Fibroblast of mammary gland (primary cell): Measurements from ENCODE around the gene ATP6V0C.

ENCODE experiments used
- DNase-seq: peaks from one replicate; pipeline ENCODE4 v3.0.0-alpha.2; 2010; ENCODE audit warnings: low read depth
- H3K4me3 ChIP-seq: 2 replicates; pipeline ENCODE4 v1.5.1; 2011; ENCODE audit warnings: low read depth, mild to moderate bottlenecking, low read length, moderate library complexity; ENCODE audit not compliant: control insufficient read depth
- TF ChIP-seq, protein P1 (sequence below): conservative IDR thresholded peaks from 2 replicates; pipeline ENCODE4 v1.5.1; 2011; ENCODE audit warnings: low read depth, low read length, inconsistent platforms; ENCODE audit not compliant: control insufficient read depth, insufficient read depth

Gene ATP6V0C

GRCh38 chr16:2498531-2499253, 15.1 kb upstream of the ATP6V0C start:
- DNase-seq, result no peak
- no peak overlapping the region for H3K4me3 ChIP-seq
- TF ChIP-seq, protein P1, sequence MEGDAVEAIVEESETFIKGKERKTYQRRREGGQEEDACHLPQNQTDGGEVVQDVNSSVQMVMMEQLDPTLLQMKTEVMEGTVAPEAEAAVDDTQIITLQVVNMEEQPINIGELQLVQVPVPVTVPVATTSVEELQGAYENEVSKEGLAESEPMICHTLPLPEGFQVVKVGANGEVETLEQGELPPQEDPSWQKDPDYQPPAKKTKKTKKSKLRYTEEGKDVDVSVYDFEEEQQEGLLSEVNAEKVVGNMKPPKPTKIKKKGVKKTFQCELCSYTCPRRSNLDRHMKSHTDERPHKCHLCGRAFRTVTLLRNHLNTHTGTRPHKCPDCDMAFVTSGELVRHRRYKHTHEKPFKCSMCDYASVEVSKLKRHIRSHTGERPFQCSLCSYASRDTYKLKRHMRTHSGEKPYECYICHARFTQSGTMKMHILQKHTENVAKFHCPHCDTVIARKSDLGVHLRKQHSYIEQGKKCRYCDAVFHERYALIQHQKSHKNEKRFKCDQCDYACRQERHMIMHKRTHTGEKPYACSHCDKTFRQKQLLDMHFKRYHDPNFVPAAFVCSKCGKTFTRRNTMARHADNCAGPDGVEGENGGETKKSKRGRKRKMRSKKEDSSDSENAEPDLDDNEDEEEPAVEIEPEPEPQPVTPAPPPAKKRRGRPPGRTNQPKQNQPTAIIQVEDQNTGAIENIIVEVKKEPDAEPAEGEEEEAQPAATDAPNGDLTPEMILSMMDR, result no peak

DNA sequence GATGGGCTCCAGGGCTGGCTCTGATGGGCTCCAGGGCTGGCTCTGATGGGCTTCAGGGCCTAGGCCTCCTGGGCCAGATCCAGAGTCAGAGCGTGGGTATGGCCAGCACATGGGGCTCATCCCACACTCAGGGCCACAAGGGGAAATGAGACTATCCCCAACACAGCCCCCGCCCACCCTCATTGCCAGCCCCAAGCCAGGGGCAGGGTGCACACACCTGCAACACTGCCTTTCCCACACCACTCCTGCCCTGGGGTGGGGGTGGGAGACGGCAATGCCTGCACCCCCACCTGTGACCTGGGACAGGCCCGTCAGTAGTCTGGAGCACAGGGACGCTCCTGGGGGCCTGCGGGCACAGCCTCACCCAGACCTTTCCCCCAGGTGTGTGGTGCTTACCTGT, 14.3 kb upstream of the ATP6V0C start:
- TF ChIP-seq, protein P1, result no peak
- H3K4me3 ChIP-seq, result no peak overlapping the region
- no peak for DNase-seq

DNA sequence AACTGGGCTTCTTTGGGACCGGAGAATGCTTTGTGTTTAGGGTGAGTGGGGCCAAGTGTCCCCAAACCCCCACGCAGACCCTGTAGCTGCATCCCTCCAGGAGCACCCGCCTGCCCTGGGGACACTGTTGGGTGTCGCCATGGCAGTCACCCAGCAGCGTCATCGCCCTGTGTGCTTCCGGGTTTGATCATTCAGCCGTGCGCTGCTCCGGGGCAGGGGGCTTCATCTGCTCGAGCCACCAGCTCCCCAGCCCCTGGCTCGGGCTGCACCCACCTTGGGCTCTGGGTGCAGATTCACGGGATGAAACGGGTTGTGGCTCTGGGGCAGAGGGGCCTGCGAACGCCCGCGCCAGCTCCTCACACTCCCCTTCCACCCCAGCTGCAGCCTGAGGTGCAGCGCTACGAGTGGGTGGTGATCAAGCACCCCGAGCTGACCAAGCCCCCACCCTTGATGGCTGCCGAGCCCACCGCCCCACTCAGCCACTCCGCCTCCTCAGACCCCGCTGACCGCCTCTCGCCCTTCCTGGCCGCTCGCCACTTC, 13.8 kb upstream of the ATP6V0C start:
- TF ChIP-seq, protein P1, result no peak
- no peak overlapping the region for H3K4me3 ChIP-seq
- no peak for DNase-seq

DNA sequence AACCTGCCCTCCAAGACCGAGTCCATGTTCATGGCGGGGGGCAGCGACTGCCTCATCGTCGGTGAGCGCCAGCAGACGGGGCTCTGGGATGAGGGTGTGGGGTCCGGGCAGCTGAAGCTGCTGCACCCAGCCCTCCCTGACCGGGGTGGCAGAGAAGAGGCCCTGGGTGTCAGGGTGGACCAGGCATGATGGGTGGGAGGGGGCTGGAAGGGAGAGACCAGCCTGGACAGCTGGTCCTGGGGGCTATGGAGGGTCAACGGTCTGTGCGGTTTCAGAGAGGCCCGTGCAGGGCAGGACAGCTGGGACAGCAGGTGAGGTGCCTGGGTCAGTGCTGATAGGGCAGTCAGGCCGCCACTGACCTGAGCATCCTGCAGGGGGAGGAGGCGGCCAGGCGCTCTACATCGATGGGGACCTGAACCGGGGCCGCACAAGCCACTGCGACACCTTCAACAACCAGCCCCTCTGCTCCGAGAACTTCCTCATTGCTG, 13.3 kb upstream of the ATP6V0C start:
- TF ChIP-seq, protein P1, result peak; percentile 4
- DNase-seq, result no peak
- no peak overlapping the region for H3K4me3 ChIP-seq

DNA sequence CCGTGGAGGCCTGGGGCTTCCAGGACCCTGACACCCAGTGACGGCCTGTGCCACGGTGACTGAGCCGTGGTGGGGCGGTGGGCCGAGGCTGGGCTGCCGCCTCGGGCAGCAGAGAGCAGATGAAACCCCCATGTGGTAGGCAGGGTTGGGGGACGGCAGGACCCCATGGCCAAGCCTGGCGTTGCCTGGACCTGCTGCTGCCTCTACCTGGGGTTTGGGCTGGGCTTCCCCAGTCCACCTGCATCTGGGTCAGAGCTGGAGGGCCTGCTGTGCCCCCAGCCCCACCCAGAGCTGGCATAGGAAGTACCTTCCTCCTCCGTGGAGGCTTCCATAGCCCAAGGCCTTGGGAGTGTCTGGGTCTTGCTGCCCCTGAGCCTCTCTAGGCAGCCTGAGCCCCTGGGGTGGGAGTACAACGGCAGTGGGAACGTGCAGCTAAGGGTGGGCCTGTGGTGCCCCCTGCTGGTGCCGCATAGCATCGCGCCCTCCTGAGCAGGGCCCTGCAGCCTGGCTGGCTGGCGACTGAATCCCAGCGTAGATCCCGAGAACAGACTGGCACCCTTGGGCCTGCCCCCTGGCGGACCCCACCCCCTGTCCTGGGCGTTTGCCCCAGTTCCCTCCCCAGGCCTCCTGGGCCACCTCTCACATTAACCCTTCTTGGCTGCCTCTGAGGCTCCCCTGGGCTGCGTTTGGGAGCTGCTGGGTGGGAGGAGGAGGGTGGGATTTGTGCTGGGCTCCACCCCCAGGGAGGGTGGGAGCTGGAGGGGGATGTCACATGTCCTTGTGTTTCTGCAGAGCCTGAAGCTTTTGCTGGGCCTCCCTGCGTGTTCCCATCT, 12.6 kb upstream of the ATP6V0C start:
- H3K4me3 ChIP-seq, result no peak overlapping the region
- DNase-seq, result peak; percentile 67
- TF ChIP-seq, protein P1, result peak; percentile 92

DNA sequence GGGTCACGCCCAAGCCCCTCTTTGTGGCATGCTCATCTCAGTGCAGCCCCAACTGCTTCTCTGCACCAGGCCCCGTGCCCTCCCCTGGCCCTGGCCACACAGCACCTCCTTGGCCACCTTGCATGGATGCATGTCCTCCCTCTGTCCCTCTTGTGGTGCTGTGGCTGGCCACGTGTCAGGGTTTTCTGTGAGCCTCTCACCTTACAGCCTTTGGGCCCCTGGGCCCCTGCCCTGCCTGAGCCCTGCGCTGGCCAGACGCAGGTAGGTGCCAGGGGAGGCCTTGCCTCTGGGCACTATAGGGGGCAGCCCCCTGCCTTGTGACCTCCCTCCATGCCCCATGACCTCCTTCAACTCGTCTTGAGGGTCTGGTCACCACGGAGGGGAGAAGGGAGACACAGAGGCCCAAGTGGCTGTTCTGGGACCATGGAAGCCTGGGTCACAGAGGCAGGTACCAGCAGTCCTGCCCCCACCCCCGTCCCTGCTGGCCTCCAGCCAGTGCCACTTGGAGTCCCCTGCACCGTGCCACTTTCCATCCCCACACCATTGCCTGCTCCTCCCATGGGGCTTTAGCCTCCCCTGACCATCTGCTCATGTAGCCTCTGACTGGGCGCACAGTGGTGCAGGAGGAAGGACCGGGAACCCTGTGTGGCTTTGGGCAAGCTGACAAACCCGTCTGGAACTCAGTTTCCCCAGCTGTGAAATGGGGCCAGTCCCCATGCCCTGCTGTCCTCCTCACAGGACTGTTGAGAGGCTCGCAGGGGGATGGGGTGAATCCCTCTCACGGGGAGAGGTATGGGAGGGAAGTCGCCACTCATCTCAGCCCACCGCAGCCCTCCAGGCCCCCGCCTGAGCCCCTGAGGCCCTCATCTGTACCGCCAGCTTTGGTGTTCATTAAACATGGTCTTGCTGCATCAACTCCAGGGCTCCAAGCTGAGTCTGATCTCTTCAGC, 11.5 kb upstream of the ATP6V0C start:
- TF ChIP-seq, protein P1, result no peak
- no peak overlapping the region for H3K4me3 ChIP-seq
- no peak for DNase-seq
